ENCODE results near the gene RAB33B.

The RAB33B gene

GRCh38 chr4:139506774-139507173, 52.9 kb downstream of the RAB33B start:
- no peak for DNase-seq (ENCODE audit: low read depth in 2 of 2)

GRCh38 chr4:139508581-139509237, 54.8 kb downstream of the RAB33B start:
- no peak for DNase-seq (ENCODE audit: low read depth in 2 of 2)

GRCh38 chr4:139509727-139510410, 55.9 kb downstream of the RAB33B start:
- DNase-seq (ENCODE audit: low read depth in 2 of 2): no peak

GRCh38 chr4:139511320-139511719, 57.4 kb downstream of the RAB33B start:
- no peak for DNase-seq (ENCODE audit: low read depth in 2 of 2)

GRCh38 chr4:139514382-139515059, 60.6 kb downstream of the RAB33B start:
- DNase-seq (ENCODE audit: low read depth in 2 of 2): no peak

GRCh38 chr4:139515531-139515958, 61.6 kb downstream of the RAB33B start:
- no peak for DNase-seq (ENCODE audit: low read depth in 2 of 2)

GRCh38 chr4:139521754-139522401, 68.0 kb downstream of the RAB33B start:
- DNase-seq (ENCODE audit: low read depth in 2 of 2): no peak

- DNase-seq (ENCODE audit: low read depth in 2 of 2): no peak
Measured at GRCh38 chr4:139522457-139522856, 68.5 kb downstream of the RAB33B start.

- no peak for DNase-seq (ENCODE audit: low read depth in 2 of 2)
Measured at GRCh38 chr4:139523076-139523475, 69.2 kb downstream of the RAB33B start.

- DNase-seq (ENCODE audit: low read depth in 2 of 2): no peak
Measured at GRCh38 chr4:139524062-139524631, 70.2 kb downstream of the RAB33B start.

- DNase-seq (ENCODE audit: low read depth in 2 of 2): no peak
Measured at GRCh38 chr4:139525414-139525813, 71.5 kb downstream of the RAB33B start.

All from stimulated activated CD4-positive, alpha-beta T cell treated with anti-CD3 and anti-CD28 coated beads, Interleukin-4, amount 100 ng/mL, for 48 hours (primary cell).